ENCODE data around the gene FGGY.
A peak's percentile ranks its signal among the peaks of the same experiment; 100 is the strongest.

The FGGY gene

GRCh38 chr1:59271561-59272260 lies 25.2 kb upstream of the FGGY start:
- Mint-ChIP-seq H3K4me3 (peak overlapping the region; percentile 30 to 42), H3K4me1 (peaks cover 42 to 70% of the 10 kb centered on the region in 2 donors), H3K36me3 (peaks cover 0 to 11% of the 10 kb centered on the region in 2 donors), H3K9me3 (peaks cover 6 to 12% of the 10 kb centered on the region in 2 donors), H3K27me3 (no peaks in the 10 kb centered on the region), H3K27ac (peak overlapping the region; percentile 89)
- peak; percentile 64 to 69 for ATAC-seq (replicated peaks)
- no peak for DNase-seq

GRCh38 chr1:59272507-59272906 lies 24.4 kb upstream of the FGGY start:
- peaks cover 6 to 12% of the 10 kb centered on the region in 2 donors for H3K9me3 Mint-ChIP-seq
- peaks cover 0 to 11% of the 10 kb centered on the region in 2 donors for H3K36me3 Mint-ChIP-seq
- peaks cover 36 to 62% of the 10 kb centered on the region in 2 donors for H3K4me1 Mint-ChIP-seq
- DNase-seq, result peak; percentile 64
- H3K27ac Mint-ChIP-seq, result peak overlapping the region; percentile 89
- peak; percentile 95 to 96 for ATAC-seq (replicated peaks)
- H3K27me3 Mint-ChIP-seq, result no peaks in the 10 kb centered on the region
- H3K4me3 Mint-ChIP-seq, result peak overlapping the region in 1 of 2 donors; percentile 42

- Mint-ChIP-seq H3K9me3 (peaks cover 0 to 6% of the 10 kb centered on the region in 2 donors), H3K36me3 (no peaks in the 10 kb centered on the region), H3K27ac (peak overlapping the region; percentile 56), H3K27me3 (no peaks in the 10 kb centered on the region), H3K4me3 (no peak overlapping the region), H3K4me1 (peaks cover 29 to 60% of the 10 kb centered on the region in 2 donors)
- ATAC-seq (replicated peaks) (no peak), DNase-seq (no peak)
Measured at GRCh38 chr1:59276439-59276851, 20.4 kb upstream of the FGGY start.

- H3K27ac Mint-ChIP-seq, result peak overlapping the region; percentile 42
- ATAC-seq (replicated peaks), result no peak
- H3K4me3 Mint-ChIP-seq, result no peak overlapping the region
- H3K4me1 Mint-ChIP-seq, result peaks cover 22 to 47% of the 10 kb centered on the region in 2 donors
- H3K36me3 Mint-ChIP-seq, result no peaks in the 10 kb centered on the region
- peaks cover under 1 to 6% of the 10 kb centered on the region in 2 donors for H3K9me3 Mint-ChIP-seq
- H3K27me3 Mint-ChIP-seq, result no peaks in the 10 kb centered on the region
- DNase-seq, result no peak
Measured at GRCh38 chr1:59278780-59279354, 18.0 kb upstream of the FGGY start.

- Mint-ChIP-seq H3K27me3 (no peaks in the 10 kb centered on the region), H3K27ac (peak overlapping the region; percentile 9), H3K4me1 (peaks cover 22 to 47% of the 10 kb centered on the region in 2 donors), H3K36me3 (no peaks in the 10 kb centered on the region), H3K9me3 (peaks cover 2 to 6% of the 10 kb centered on the region in 2 donors), H3K4me3 (no peak overlapping the region)
- DNase-seq (no peak), ATAC-seq (replicated peaks) (no peak)
Measured at GRCh38 chr1:59279645-59280044, 17.2 kb upstream of the FGGY start.

- DNase-seq, result no peak
- Mint-ChIP-seq H3K4me3 (no peak overlapping the region), H3K27me3 (no peaks in the 10 kb centered on the region), H3K36me3 (no peaks in the 10 kb centered on the region), H3K9me3 (peaks cover 0 to 2% of the 10 kb centered on the region in 2 donors), H3K4me1 (peaks cover 14 to 36% of the 10 kb centered on the region in 2 donors), H3K27ac (no peak overlapping the region)
- ATAC-seq (replicated peaks), result no peak
Measured at GRCh38 chr1:59282951-59283350, 13.9 kb upstream of the FGGY start.

GRCh38 chr1:59285691-59286090 lies 11.2 kb upstream of the FGGY start:
- DNase-seq (no peak), ATAC-seq (replicated peaks) (no peak)
- H3K27ac Mint-ChIP-seq, result peak overlapping the region; percentile 33
- H3K4me3 Mint-ChIP-seq, result no peak overlapping the region
- peaks cover 8 to 26% of the 10 kb centered on the region in 2 donors for H3K4me1 Mint-ChIP-seq
- H3K9me3 Mint-ChIP-seq, result peaks cover 0 to 2% of the 10 kb centered on the region in 2 donors
- H3K27me3 Mint-ChIP-seq, result no peaks in the 10 kb centered on the region
- H3K36me3 Mint-ChIP-seq, result no peaks in the 10 kb centered on the region

GRCh38 chr1:59288046-59288445 lies 8.8 kb upstream of the FGGY start:
- no peaks in the 10 kb centered on the region for H3K27me3 Mint-ChIP-seq
- peaks cover 25 to 40% of the 10 kb centered on the region in 2 donors for H3K4me1 Mint-ChIP-seq
- no peaks in the 10 kb centered on the region for H3K36me3 Mint-ChIP-seq
- H3K9me3 Mint-ChIP-seq, result peaks cover 0 to 2% of the 10 kb centered on the region in 2 donors
- ATAC-seq (replicated peaks) (no peak), DNase-seq (no peak)
- H3K4me3 Mint-ChIP-seq, result no peak overlapping the region
- H3K27ac Mint-ChIP-seq, result no peak overlapping the region

- Mint-ChIP-seq H3K27me3 (no peaks in the 10 kb centered on the region), H3K27ac (no peak overlapping the region), H3K4me1 (peaks cover 25 to 46% of the 10 kb centered on the region in 2 donors), H3K4me3 (no peak overlapping the region), H3K36me3 (no peaks in the 10 kb centered on the region), H3K9me3 (no peaks in the 10 kb centered on the region)
- DNase-seq, result no peak
- ATAC-seq (replicated peaks), result no peak
Measured at GRCh38 chr1:59289570-59289969, 7.3 kb upstream of the FGGY start.

GRCh38 chr1:59290193-59290949 lies 6.5 kb upstream of the FGGY start:
- Mint-ChIP-seq H3K4me3 (no peak overlapping the region), H3K27ac (peak overlapping the region; percentile 2), H3K9me3 (no peaks in the 10 kb centered on the region), H3K4me1 (peaks cover 25 to 46% of the 10 kb centered on the region in 2 donors), H3K36me3 (no peaks in the 10 kb centered on the region), H3K27me3 (no peaks in the 10 kb centered on the region)
- peak; percentile 83 to 85 for ATAC-seq (replicated peaks)
- DNase-seq, result peak; percentile 39

- ATAC-seq (replicated peaks) (no peak), DNase-seq (no peak)
- no peaks in the 10 kb centered on the region for H3K9me3 Mint-ChIP-seq
- H3K27me3 Mint-ChIP-seq, result no peaks in the 10 kb centered on the region
- H3K27ac Mint-ChIP-seq, result peak overlapping the region; percentile 33
- H3K4me3 Mint-ChIP-seq, result no peak overlapping the region
- H3K36me3 Mint-ChIP-seq, result no peaks in the 10 kb centered on the region
- peaks cover 27 to 46% of the 10 kb centered on the region in 2 donors for H3K4me1 Mint-ChIP-seq
Measured at GRCh38 chr1:59291561-59291960, 5.3 kb upstream of the FGGY start.

GRCh38 chr1:59292562-59292961 lies 4.3 kb upstream of the FGGY start:
- ATAC-seq (replicated peaks) (peak; percentile 23 to 32), DNase-seq (peak; percentile 36)
- Mint-ChIP-seq H3K4me3 (no peak overlapping the region), H3K9me3 (no peaks in the 10 kb centered on the region), H3K36me3 (no peaks in the 10 kb centered on the region), H3K4me1 (peaks cover 27 to 50% of the 10 kb centered on the region in 2 donors), H3K27ac (peak overlapping the region; percentile 90), H3K27me3 (no peaks in the 10 kb centered on the region)

GRCh38 chr1:59293206-59293605 lies 3.7 kb upstream of the FGGY start:
- no peak overlapping the region for H3K27ac Mint-ChIP-seq
- H3K27me3 Mint-ChIP-seq, result no peaks in the 10 kb centered on the region
- no peak overlapping the region for H3K4me3 Mint-ChIP-seq
- no peak for DNase-seq
- no peaks in the 10 kb centered on the region for H3K9me3 Mint-ChIP-seq
- ATAC-seq (replicated peaks), result no peak
- H3K4me1 Mint-ChIP-seq, result peaks cover 31 to 56% of the 10 kb centered on the region in 2 donors
- peaks cover 2 to 4% of the 10 kb centered on the region in 2 donors for H3K36me3 Mint-ChIP-seq

- ATAC-seq (replicated peaks) (no peak), DNase-seq (no peak)
- H3K36me3 Mint-ChIP-seq, result peaks cover 3 to 6% of the 10 kb centered on the region in 2 donors
- H3K27ac Mint-ChIP-seq, result no peak overlapping the region
- no peaks in the 10 kb centered on the region for H3K9me3 Mint-ChIP-seq
- peaks cover 33 to 63% of the 10 kb centered on the region in 2 donors for H3K4me1 Mint-ChIP-seq
- no peaks in the 10 kb centered on the region for H3K27me3 Mint-ChIP-seq
- no peak overlapping the region for H3K4me3 Mint-ChIP-seq
Measured at GRCh38 chr1:59293849-59294248, 3.0 kb upstream of the FGGY start.

Data from stimulated activated naive B cell treated with anti-CD40 and anti-IgM and Interleukin-4, amounts not matched to agents 10 μg/mL and 1 μg/mL and 100 μg/mL, for 72 hours (primary cell).